ENCODE results near the gene XRCC1.
"Not testable (repeated sequence)": the region's sequence is repeated elsewhere in the genome, so short reads cannot be mapped to it uniquely, and the experiment has no call there.

XRCC1 gene

GRCh38 chr19:43572171-43572588 is 3.1 kb downstream of the XRCC1 start:
- DNase-seq: no peak

GRCh38 chr19:43570174-43570791 is 5.0 kb downstream of the XRCC1 start:
- DNase-seq: no peak

DNA sequence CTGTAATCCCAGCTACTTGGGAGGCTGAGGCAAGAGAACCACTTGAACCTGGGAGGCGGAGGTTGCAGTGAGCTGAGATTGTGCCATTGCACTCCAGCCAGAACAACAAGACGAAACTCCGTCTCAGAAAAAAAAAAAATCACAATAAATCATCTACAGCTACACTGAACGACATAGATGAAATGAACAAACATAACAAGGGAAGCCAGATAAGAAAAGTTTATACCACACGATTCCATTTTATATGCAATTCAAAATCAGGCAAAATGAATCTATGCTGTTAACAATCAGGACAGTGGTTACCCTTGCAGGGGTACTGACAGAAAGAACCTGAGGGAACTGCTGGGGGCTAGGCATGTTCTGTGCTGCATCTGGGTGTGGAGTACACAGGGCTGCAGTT is 5.7 kb downstream of the XRCC1 start:
- DNase-seq: no peak

GRCh38 chr19:43564800-43565199 is 10.5 kb downstream of the XRCC1 start:
- DNase-seq: no peak

DNA sequence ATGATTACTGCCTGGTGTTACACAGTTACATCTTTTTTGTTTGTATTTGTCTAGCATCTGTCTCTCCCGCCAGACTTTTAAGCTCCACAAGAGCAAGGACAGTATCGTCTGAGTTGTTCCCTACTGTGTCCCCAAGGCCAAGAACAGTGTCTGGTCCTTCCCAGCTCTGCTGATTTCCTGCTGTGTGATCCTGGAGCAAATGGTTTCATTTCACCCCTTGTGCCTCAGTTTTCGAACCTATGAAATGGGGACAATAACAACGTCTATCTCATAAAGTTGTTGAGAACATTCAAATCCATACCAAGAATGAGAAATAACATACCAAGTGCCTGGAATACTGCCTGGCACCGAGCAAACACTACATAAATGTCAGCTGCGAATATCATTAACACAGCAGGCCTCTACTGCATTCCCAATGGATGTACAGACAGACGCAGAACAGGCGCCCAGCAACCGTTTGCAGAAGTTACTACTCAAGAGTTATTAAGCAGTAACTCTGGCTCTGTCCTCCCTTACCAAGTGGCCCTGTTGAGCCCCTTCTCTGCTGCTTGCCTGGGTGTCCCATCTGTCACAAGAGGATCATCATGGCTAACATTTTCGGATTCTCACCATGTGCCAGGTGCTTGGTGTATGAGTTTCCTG is 11.4 kb downstream of the XRCC1 start:
- DNase-seq: no peak

- DNase-seq: peak; percentile 39
Observed at GRCh38 chr19:43562698-43563241, 12.6 kb downstream of the XRCC1 start.

DNA sequence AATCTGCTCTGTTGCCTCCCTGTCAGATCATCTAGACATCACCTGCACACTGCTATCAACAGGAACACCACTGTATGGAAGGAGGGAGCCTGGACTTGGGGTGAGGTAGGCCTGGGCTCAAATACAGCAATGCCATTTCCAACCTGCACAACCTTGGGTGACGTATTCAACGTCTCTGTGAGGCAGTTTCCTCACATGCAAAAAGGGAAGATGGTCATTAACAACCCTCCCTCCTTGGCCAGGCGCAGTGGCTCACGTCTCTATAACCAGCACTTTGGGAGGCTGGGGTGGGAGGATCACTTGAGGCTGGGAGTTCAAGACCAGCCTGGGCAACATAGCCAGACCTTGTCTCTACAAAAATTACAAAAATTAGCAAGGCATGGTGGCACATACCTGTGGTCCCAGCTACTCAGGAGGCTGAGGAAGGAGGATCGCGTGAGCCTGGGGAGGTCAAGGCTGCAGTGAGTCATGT is 13.1 kb downstream of the XRCC1 start:
- no peak for DNase-seq

DNA sequence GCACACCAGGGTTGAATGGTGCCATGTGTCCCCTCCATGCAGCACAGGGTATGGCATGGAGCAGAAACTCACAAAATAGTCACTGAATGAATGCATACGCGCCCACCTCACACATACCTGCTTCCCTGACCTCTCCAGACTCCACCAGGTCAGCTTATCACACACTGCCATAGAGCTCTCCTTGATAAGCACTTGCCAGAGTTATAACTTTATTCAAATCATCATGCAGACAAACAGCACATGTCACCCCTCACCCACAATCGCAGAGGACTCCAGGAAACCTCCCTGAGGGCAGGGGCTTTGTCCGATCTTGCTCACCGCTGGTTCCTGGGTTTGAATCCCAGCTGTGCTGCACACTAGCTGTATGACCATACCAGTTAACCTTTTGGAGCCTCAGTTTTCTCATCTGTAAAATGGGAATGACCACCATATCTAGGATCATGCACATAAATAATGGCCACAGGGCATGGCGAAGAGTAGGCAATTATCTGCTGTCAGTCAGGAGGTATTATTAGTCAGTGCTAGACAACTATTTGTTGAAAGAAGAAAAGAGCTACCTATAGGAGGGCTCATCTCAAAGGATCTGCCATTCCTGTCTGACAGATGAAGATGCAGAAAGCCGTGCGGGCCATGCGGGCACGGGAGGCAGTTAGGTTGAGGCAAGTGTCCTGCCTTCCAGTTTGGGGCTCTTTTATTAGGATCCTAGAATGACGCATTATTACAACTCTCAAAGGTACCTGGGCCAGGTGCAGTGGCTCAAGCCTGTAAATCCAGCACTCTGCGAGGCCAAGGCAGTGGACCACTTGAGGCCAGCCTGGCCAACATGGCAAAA is 14.0 kb downstream of the XRCC1 start:
- DNase-seq: no peak

- DNase-seq: no peak
Observed at GRCh38 chr19:43560687-43561086, 14.6 kb downstream of the XRCC1 start.

GRCh38 chr19:43555185-43555770 is 20.0 kb downstream of the XRCC1 start:
- peak; percentile 43 for DNase-seq

- DNase-seq: no peak
Observed at GRCh38 chr19:43554317-43554895, 20.9 kb downstream of the XRCC1 start.

DNA sequence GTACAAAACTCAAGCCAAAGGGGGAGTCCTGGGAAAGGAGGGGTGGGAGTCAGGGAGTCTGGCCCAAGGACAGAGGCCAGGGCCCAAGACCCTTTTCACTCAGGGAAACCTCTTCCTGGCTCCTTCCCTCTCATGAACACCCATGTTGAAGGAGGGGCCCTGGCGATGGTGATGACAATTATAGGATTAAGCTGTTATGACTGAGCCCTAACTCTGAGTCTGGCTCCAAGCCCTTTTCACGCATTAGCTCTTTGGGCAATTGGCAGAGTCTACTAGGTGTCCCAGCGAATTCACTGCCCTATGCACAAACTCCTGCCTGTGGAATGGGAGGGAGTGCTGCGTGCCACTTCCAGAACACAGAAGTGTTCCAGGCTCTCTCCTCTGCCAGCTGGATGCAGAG is 21.7 kb downstream of the XRCC1 start:
- DNase-seq: no peak

DNA sequence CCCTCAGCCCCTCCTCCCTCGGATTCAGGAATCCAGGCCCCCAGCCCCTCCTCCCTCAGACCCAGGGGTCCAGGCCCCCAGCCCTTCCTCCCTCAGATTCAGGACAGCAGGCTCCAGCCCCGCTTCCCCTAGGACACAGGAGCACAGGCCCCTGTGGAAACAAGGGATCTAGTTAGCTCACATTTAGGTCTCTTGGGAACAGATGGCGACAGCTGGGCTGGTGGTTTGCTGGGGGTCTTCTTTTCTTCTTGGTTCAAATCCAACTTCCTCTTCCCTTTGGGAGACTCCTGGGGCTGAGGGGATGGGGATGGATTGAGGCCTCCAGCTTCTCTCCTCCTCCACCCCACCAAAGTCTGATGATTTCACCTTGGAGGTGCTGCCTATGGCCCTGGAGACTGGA is 22.7 kb downstream of the XRCC1 start:
- no peak for DNase-seq

DNA sequence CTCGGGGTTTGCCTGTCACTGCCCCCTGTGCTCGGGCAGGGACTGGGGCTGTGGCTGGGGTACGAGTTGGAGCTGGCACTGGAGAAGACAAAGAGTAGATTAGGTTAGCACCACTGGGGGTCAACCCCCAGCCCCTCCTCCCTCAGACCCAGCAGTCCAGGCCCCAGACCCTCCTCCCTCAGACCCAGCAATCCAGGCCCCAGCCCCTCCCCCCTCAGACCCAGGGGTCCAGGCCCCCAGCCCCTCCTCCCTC is 23.2 kb downstream of the XRCC1 start:
- DNase-seq: no peak

DNA sequence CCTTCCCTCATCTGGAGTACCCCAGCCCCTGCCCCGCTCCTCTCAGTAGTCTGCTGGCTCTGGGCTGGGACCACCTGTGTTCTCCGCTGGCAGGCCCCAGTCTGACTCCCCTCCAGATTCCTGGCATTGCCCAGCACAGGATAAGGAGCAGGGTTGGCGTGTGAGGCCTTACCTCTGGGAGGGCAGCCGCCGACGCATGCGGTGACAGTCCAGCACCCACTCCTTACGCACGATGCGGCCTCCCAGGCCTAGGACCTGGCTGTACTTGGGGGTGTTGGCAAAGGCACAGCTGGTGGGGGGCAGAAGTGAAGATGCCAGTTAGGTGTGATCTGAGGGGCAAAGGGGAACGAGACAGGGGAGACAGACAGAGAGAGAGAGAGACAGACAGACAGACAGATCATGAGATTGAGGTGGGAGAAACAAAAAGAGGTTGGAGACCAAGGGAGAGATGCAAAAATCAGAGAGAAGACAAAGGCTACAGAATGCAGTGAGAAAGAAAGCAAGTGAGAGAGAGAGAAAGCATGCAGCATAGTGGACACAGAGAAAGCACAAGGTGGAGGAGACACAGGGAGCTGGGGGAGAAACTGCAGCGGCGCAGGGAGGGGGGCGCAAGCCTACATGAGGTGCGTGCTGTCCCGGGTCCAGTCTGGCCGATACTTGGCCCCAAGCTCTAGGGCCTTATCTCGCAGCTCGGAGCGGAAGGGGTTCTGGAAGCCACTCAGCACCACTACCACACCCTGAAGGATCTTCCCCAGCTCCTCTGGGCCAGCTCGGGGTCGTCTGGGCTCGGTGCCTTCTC is 23.7 kb downstream of the XRCC1 start:
- no peak for DNase-seq

DNA sequence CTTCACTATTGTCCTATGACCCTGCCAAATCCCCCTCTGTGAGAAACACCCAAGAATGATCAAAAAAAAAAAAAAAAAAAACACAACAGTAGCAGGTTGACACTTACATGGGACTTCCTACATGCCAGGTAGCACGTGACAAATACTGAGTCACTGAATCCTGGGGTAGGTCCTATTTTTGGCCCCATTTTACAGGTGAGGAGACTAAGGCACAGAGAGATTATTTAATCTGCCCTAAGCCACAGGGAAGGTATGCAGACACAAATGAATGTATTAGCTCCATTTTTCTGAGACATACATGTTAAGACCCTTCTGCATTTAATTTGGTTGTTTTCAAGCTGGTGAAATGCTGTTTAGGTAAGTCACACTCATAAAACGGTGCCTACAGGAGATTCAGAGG is 26.6 kb downstream of the XRCC1 start:
- no peak for DNase-seq

GRCh38 chr19:43547926-43548325 is 27.4 kb downstream of the XRCC1 start:
- not testable (repeated sequence) for DNase-seq

DNA sequence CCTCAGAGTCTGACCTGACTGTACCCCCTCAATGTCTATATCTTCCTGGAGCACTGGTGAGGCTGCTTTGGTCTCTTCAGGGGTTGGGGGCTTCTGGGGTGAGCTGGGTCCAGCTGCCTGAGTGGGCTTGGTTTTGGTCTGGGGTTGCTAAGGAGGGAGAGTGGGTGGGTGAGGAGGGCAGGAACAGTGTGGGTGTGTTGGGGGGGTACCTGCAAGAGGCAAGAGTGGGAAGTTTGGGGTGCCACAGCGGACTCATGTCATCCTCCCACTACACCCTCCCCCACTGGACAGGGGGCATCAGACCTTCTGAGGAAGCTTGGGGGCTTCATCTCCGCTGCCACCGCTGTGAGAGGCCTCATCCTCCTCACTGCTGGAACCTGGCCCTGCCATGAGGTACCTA is 28.7 kb downstream of the XRCC1 start:
- no peak for DNase-seq

DNA sequence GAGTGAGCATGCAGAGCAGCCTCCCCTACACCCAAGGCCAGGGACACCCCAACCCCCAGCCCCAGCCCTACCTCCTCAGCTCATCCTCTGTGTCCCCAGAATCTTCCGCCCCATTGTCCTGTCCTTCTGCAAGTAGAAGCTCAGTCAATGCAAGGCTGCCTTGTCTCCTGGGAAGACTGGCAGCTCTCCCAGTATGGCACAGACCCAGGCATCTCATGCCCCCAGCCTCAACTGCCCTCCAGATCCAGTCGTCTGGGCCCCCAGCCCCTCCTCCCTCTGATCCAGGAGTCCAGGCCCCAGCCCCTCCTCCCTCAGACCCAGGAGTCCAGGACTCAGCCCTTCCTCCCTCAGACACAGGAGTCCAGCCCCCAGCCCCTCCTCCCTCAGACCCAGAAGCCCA is 29.3 kb downstream of the XRCC1 start:
- no peak for DNase-seq

DNA sequence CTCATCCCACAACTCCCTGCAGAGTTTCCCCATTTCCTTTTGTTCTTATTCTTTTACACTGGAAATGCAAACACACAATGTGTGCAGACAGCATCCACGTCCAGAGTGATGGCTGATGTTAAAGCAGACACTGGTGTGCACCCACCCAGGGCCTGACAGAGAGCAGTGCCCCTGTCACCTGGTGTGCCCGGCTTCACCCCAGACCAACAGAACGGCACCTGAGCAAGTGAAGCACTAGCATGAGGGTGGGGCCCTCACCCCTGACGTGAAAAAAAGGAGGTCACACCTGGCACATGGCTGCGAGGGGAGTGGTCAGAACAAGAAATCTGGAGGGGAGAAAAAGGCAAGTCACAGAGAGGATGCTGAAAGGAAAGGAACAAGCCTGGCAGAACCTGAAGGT is 30.1 kb downstream of the XRCC1 start:
- DNase-seq: no peak

GRCh38 chr19:43544077-43544476 is 31.2 kb downstream of the XRCC1 start:
- no peak for DNase-seq

GRCh38 chr19:43541920-43542650 is 33.2 kb downstream of the XRCC1 start:
- no peak for DNase-seq

Data from NCI-H2227 treated with DMSO at 0.1 percent for 48 hours (cell line).